HCT116 (cell line): ENCODE measurements around the gene RTN4RL1. TPM values are rescaled to one million over a fixed set of nuclear protein-coding genes. Genes with fewer than 3 reads are reported as not detected.

Source experiments
- ATAC-seq: fragments of 200-7000 bp; cut with Tn5 transposase; 2 replicates; pipeline ENCODE4 v1.9.1; 2020; ENCODE audit warnings: mild to moderate bottlenecking, moderate library complexity
- BruUV-seq: library from RNA; stranded (reverse); fragments of 400-500 nt; replicated peaks from 2 replicates; lab custom pipeline; 2021; lab: Mats Ljungman, UMichigan
- CTCF ChIA-PET: fragments of 300-600 bp; sonication (Branson Sonifier 250); formaldehyde crosslinking; loops from one replicate; lab custom pipeline; 2021; ENCODE audit warnings: antibody characterized with exemption; lab: Charles Lee
- POLR2A ChIA-PET: fragments of 300-600, 350-600 bp; sonication (Branson Sonifier 250); formaldehyde crosslinking; loops from one replicate; lab custom pipeline; 2021; ENCODE audit warnings: antibody characterized with exemption; lab: Charles Lee
- RAD21 ChIA-PET, 2 experiments: fragments of 300-600 bp; sonication (Branson Sonifier 250); formaldehyde crosslinking; loops; one replicate each; lab custom pipeline; 2023; ENCODE audit warnings: low total read pairs in 2 of 2; ENCODE audit not compliant: uncharacterized antibody in 2 of 2, unreplicated experiment in 2 of 2, low non-redundant PET in 1 of 2; lab: Charles Lee
- DNase-seq: peaks from one replicate; pipeline ENCODE4 v3.0.0-alpha.2; 2010; ENCODE audit warnings: low read depth, low spot score
- H2AFZ ChIP-seq: fragments of 200-600 bp; shearing (Covaris generic), sonication (generic); 2 replicates; pipeline ENCODE4 v1.6.1; 2017; ENCODE audit warnings: low read depth, mixed run types, mixed read lengths, antibody characterized with exemption, low read length; ENCODE audit not compliant: poor library complexity, severe bottlenecking
- H3K27ac ChIP-seq: 2 replicates; pipeline ENCODE4 v1.5.1; 2012; ENCODE audit warnings: low read depth, low read length
- H3K27me3 ChIP-seq: fragments of 200-600 bp; sonication (generic); 2 replicates; pipeline ENCODE4 v1.6.1; 2016; ENCODE audit warnings: mixed run types, low read length, mixed read lengths; ENCODE audit not compliant: insufficient read depth
- H3K36me3 ChIP-seq, 2 experiments: fragments of 200-500 bp in 1 of 2; fragments of 200-600 bp in 1 of 2; sonication (Bioruptor generic) in 1 of 2; sonication (generic) in 1 of 2; 2 replicates each; pipeline versions ENCODE4 v1.5.1 to v1.6.1; 2014 to 2016; ENCODE audit warnings: low read length in 2 of 2, inconsistent platforms in 1 of 2, mixed read lengths in 1 of 2, mixed run types in 1 of 2; ENCODE audit not compliant: insufficient read depth in 2 of 2, control insufficient read depth in 1 of 2
- H3K4me1 ChIP-seq, 2 experiments: fragments of 200-600 bp in 1 of 2; sonication (generic) in 1 of 2; 2 replicates each; pipeline versions ENCODE4 v1.5.1 to v1.6.1; 2012 to 2017; ENCODE audit warnings: low read length in 2 of 2, inconsistent platforms in 1 of 2, mild to moderate bottlenecking in 1 of 2, mixed read lengths in 1 of 2, mixed run types in 1 of 2, moderate library complexity in 1 of 2; ENCODE audit not compliant: insufficient read depth in 2 of 2, control insufficient read depth in 1 of 2
- H3K4me2 ChIP-seq: fragments of 200-600 bp; sonication (generic); 2 replicates; pipeline ENCODE4 v1.6.1; 2017; ENCODE audit warnings: mixed run types, low read length, mixed read lengths
- H3K4me3 ChIP-seq, 2 experiments: fragments of 200-600 bp in 1 of 2; sonication (generic) in 1 of 2; replicated peaks in 1 of 2; 2 replicates each; pipeline ENCODE4 v1.5.1; 2011 to 2016; ENCODE audit warnings: low read length in 2 of 2, control low read depth in 1 of 2, low read depth in 1 of 2, mild to moderate bottlenecking in 1 of 2, mixed read lengths in 1 of 2, mixed run types in 1 of 2
- H3K79me2 ChIP-seq: fragments of 200-600 bp; sonication (generic); 2 replicates; pipeline ENCODE4 v1.6.1; 2017; ENCODE audit warnings: mild to moderate bottlenecking, mixed run types, low read length, moderate library complexity, mixed read lengths; ENCODE audit not compliant: insufficient read depth
- H3K9ac ChIP-seq: fragments of 200-600 bp; sonication (generic); 2 replicates; pipeline ENCODE4 v1.6.1; 2016; ENCODE audit warnings: low read length, mixed read lengths
- H3K9me2 ChIP-seq: fragments of 200-600 bp; sonication (generic), shearing (Covaris generic); 2 replicates; pipeline ENCODE4 v1.6.1; 2017; ENCODE audit warnings: mixed run types, mild to moderate bottlenecking, moderate library complexity; ENCODE audit not compliant: insufficient read depth
- H3K9me3 ChIP-seq, 2 experiments: fragments of 200-500 bp in 1 of 2; fragments of 200-600 bp in 1 of 2; sonication (Bioruptor generic) in 1 of 2; sonication (generic) in 1 of 2; 2 replicates each; pipeline ENCODE4 v1.6.1; 2014 to 2017; ENCODE audit warnings: low read length in 2 of 2, mixed read lengths in 2 of 2, inconsistent platforms in 1 of 2, low read depth in 1 of 2, mild to moderate bottlenecking in 1 of 2, mixed run types in 1 of 2, moderate library complexity in 1 of 2; ENCODE audit not compliant: control insufficient read depth in 1 of 2, insufficient read depth in 1 of 2
- H4K20me1 ChIP-seq: fragments of 200-600 bp; sonication (generic), shearing (Covaris generic); 2 replicates; pipeline ENCODE4 v1.6.1; 2017; ENCODE audit warnings: mixed run types, mild to moderate bottlenecking, moderate library complexity; ENCODE audit not compliant: insufficient read depth
- ATF3 ChIP-seq: IDR thresholded peaks from 2 replicates; pipeline ENCODE4 v1.6.1; 2012
- CBX3 ChIP-seq: IDR thresholded peaks from 2 replicates; pipeline ENCODE4 v1.6.1; 2012; ENCODE audit warnings: low read depth
- EGR1 ChIP-seq: IDR thresholded peaks from 2 replicates; pipeline ENCODE4 v1.6.1; 2012; ENCODE audit warnings: low read depth
- ELF1 ChIP-seq: IDR thresholded peaks from 2 replicates; pipeline ENCODE4 v1.6.1; 2012; ENCODE audit warnings: low read depth, borderline replicate concordance
- EZH2 ChIP-seq: fragments of 200-600 bp; sonication (generic); IDR thresholded peaks from 2 replicates; pipeline ENCODE4 v1.6.1; 2017; ENCODE audit warnings: antibody characterized with exemption, mixed run types
- EZH2phosphoT487 ChIP-seq: fragments of 200-600 bp; IDR thresholded peaks from 2 replicates; pipeline ENCODE4 v1.6.1; 2018; ENCODE audit warnings: antibody characterized with exemption, borderline replicate concordance
- FOSL1 ChIP-seq: IDR thresholded peaks from 2 replicates; pipeline ENCODE4 v1.6.1; 2012; ENCODE audit warnings: low read depth
- POLR2A ChIP-seq: IDR thresholded peaks from 2 replicates; pipeline ENCODE4 v1.7.0; 2011; ENCODE audit warnings: borderline replicate concordance; ENCODE audit not compliant: insufficient read depth, insufficient read length; ENCODE audit errors: extremely low read depth
- POLR2AphosphoS5 ChIP-seq: IDR thresholded peaks from 2 replicates; pipeline ENCODE4 v1.6.1; 2011; ENCODE audit warnings: mild to moderate bottlenecking, low read depth, low read length, moderate library complexity
- RAD21 ChIP-seq: IDR thresholded peaks from 2 replicates; pipeline ENCODE4 v1.6.1; 2012; ENCODE audit warnings: low read depth, mild to moderate bottlenecking
- REST ChIP-seq: IDR thresholded peaks from 2 replicates; pipeline ENCODE4 v1.6.1; 2012; ENCODE audit warnings: low read depth
- SIN3A ChIP-seq: IDR thresholded peaks from 2 replicates; pipeline ENCODE4 v1.6.1; 2012; ENCODE audit warnings: low read depth
- SRF ChIP-seq: IDR thresholded peaks from 2 replicates; pipeline ENCODE4 v1.6.1; 2012; ENCODE audit warnings: low read depth
- TCF7L2 ChIP-seq: IDR thresholded peaks from 2 replicates; pipeline ENCODE4 v1.7.0; 2011; ENCODE audit warnings: borderline replicate concordance, inconsistent platforms; ENCODE audit not compliant: insufficient read depth, insufficient read length; ENCODE audit errors: extremely low read depth
- YY1 ChIP-seq: IDR thresholded peaks from 2 replicates; pipeline ENCODE4 v1.6.1; 2011; ENCODE audit warnings: low read length, low read depth, moderate library complexity, mild to moderate bottlenecking; ENCODE audit not compliant: insufficient replicate concordance; ENCODE audit errors: extremely low read depth
- ZBTB33 ChIP-seq: IDR thresholded peaks from 2 replicates; pipeline ENCODE4 v1.6.1; 2011; ENCODE audit warnings: mild to moderate bottlenecking, low read length, moderate library complexity; ENCODE audit not compliant: insufficient replicate concordance; ENCODE audit errors: extremely low read depth
- ZFX ChIP-seq: fragments of 450-650 bp; IDR thresholded peaks from 2 replicates; pipeline ENCODE4 v1.6.1; 2017
- ZNF274 ChIP-seq: fragments of 200-500 bp; sonication (Bioruptor generic); IDR thresholded peaks from 2 replicates; pipeline ENCODE4 v1.6.1; 2014; ENCODE audit warnings: mild to moderate bottlenecking, low read depth, low read length, inconsistent platforms
- intact Hi-C: fragments of 100-400 bp; cut with micrococcal nuclease; formaldehyde crosslinking; loops from 2 replicates; pipeline ENCODE4 v1.10.0; 2022
- total RNA-seq: library from RNA; stranded (reverse); gene quantifications from one replicate; pipeline ENCODE4 v1.2.1, GENCODE V29; 2021; ENCODE audit not compliant: unreplicated experiment
- TF ChIP-seq, protein P1 (sequence below): IDR thresholded peaks from 2 replicates; pipeline ENCODE4 v1.6.1; 2012
- TF ChIP-seq, protein P2 (sequence below), 3 experiments: fragments of 200-600 bp in 1 of 3; sonication (generic) in 1 of 3; IDR thresholded peaks in 2 of 3; conservative IDR thresholded peaks in 1 of 3; 2 replicates each; pipeline ENCODE4 v1.5.1; 2012 to 2017; ENCODE audit warnings: low read depth in 2 of 3, low read length in 2 of 3, antibody characterized with exemption in 1 of 3, borderline replicate concordance in 1 of 3, control low read depth in 1 of 3, mild to moderate bottlenecking in 1 of 3, mixed read lengths in 1 of 3, mixed run types in 1 of 3, moderate library complexity in 1 of 3; ENCODE audit not compliant: insufficient read depth in 1 of 3

RTN4RL1 gene
- total RNA-seq, 1 experiment from 2014 or later, result 3.7 TPM

DNA sequence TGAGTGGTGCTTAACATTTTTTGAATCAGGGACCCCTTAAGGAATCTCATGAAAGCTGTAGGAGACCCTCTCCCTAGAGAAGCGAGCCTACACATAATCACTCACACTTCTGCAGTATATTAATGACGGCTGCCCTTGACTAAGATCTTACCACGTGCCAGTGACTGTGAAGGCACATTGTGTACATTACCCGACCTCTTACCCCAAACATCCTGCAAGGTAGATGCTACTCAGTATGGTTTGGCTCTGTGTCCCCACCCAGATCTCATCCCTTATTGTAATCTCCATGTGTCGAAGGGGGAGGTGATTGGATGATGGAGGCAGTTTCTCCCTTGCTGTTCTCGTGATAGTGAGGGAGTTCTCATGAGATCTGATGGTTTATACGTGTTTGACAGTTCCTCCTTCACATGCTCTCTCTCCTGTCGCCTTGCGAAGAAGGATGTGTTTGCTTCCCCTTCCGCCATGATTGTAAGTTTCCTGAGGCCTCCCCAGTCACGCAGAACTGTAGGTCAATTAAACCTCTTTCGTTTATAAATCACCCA lies 54.2 kb downstream of the RTN4RL1 start:
- CTCF ChIA-PET, result no interaction called here
- RAD21 ChIA-PET, result no interaction called here
- ATAC-seq, result no peak

More for the DNA sequence above, 54.2 kb downstream of the RTN4RL1 start:
- no TSS peak for BruUV-seq
- Histone ChIP-seq H3K27me3 (no peaks in the 10 kb centered on the region), H2AFZ (no peak overlapping the region), H3K9me3 (no peaks in the 10 kb centered on the region), H3K4me3 (no peak overlapping the region), H3K27ac (no peak overlapping the region), H3K9ac (no peak overlapping the region), H3K36me3 (no peaks in the 10 kb centered on the region), H4K20me1 (no peaks in the 10 kb centered on the region), H3K79me2 (no peaks in the 10 kb centered on the region), H3K4me2 (no peak overlapping the region), H3K9me2 (no peaks in the 10 kb centered on the region), H3K4me1 (no peaks in the 10 kb centered on the region)
- TF ChIP-seq SRF (no peak), POLR2A (no peak), REST (no peak), EZH2 (no peak), TCF7L2 (no peak), ZBTB33 (no peak), SIN3A (no peak), ZNF274 (no peak), EGR1 (no peak), YY1 (no peak), CBX3 (no peak), FOSL1 (no peak), ELF1 (no peak), EZH2phosphoT487 (no peak), RAD21 (no peak), ZFX (no peak), POLR2AphosphoS5 (no peak), ATF3 (no peak)
- TF ChIP-seq, protein P1, sequence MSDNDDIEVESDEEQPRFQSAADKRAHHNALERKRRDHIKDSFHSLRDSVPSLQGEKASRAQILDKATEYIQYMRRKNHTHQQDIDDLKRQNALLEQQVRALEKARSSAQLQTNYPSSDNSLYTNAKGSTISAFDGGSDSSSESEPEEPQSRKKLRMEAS, result no peak
- TF ChIP-seq, protein P2, sequence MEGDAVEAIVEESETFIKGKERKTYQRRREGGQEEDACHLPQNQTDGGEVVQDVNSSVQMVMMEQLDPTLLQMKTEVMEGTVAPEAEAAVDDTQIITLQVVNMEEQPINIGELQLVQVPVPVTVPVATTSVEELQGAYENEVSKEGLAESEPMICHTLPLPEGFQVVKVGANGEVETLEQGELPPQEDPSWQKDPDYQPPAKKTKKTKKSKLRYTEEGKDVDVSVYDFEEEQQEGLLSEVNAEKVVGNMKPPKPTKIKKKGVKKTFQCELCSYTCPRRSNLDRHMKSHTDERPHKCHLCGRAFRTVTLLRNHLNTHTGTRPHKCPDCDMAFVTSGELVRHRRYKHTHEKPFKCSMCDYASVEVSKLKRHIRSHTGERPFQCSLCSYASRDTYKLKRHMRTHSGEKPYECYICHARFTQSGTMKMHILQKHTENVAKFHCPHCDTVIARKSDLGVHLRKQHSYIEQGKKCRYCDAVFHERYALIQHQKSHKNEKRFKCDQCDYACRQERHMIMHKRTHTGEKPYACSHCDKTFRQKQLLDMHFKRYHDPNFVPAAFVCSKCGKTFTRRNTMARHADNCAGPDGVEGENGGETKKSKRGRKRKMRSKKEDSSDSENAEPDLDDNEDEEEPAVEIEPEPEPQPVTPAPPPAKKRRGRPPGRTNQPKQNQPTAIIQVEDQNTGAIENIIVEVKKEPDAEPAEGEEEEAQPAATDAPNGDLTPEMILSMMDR (IDR thresholded peaks at IDR 0.05 in 2 of 3, conservative IDR thresholded peaks at IDR 0.05 in 1 of 3; ENCODE audit: borderline replicate concordance in 1 of 3, insufficient read depth in 1 of 3, low read depth in 2 of 3, low read length in 2 of 3), result no peak
- DNase-seq, result no peak
- intact Hi-C loops, result no loop called here
- POLR2A ChIA-PET, result no interaction called here
